KOPT-K1 (cell line): ENCODE results near the gene GRIPAP1.

Experiments
- H3K27ac ChIP-seq: fragments of 200-600 bp; sonication (generic); 2 replicates; pipeline ENCODE4 v1.5.1; 2016; ENCODE audit warnings: antibody characterized with exemption, mild to moderate bottlenecking, low read depth, low read length; ENCODE audit not compliant: poor library complexity, severe bottlenecking
- H3K36me3 ChIP-seq: fragments of 200-600 bp; sonication (generic); 2 replicates; pipeline ENCODE4 v1.5.1; 2017; ENCODE audit warnings: antibody characterized with exemption, mild to moderate bottlenecking, low read length, moderate library complexity; ENCODE audit not compliant: insufficient read depth
- H3K9me3 ChIP-seq: fragments of 200-600 bp; sonication (generic); 2 replicates; pipeline ENCODE4 v1.5.1; 2017; ENCODE audit warnings: antibody characterized with exemption, low read length, mild to moderate bottlenecking; ENCODE audit not compliant: insufficient read depth, poor library complexity, severe bottlenecking

GRIPAP1 gene

GRCh38 chrX:49002091-49002935, at the start of gene GRIPAP1:
TSS of gene GRIPAP1 (minus strand) at chrX:49002264. CDS start at chrX:49002229, 35 bp downstream.
- Histone ChIP-seq H3K27ac (peak within 1 kb of the TSS; percentile 91), H3K9me3 (no peaks in the 10 kb centered on the region), H3K36me3 (peaks cover 27% of the 10 kb centered on the region)

- H3K9me3 ChIP-seq, result no peaks in the 10 kb centered on the region
- peaks cover 5% of the 10 kb centered on the region; the same call in 1 of the 2 replicates for H3K36me3 ChIP-seq
- H3K27ac ChIP-seq, result no peak overlapping the region
These were observed 41.9 kb upstream of the GRIPAP1 start for GRCh38 chrX:49043987-49044281.

- Histone ChIP-seq H3K27ac (peak within 1 kb of the TSS; percentile 72), H3K36me3 (peaks cover 9% of the 10 kb centered on the region; the same call in 1 of the 2 replicates), H3K9me3 (no peaks in the 10 kb centered on the region)
These were observed 41.3 kb upstream of the GRIPAP1 start, which contains the start of gene TFE3 for GRCh38 chrX:49043220-49043986. TSS of gene TFE3 (minus strand) at chrX:49043357. CDS start at chrX:49043226, 131 bp downstream.

GRCh38 chrX:49042581-49043219, 40.6 kb upstream of the GRIPAP1 start:
- Histone ChIP-seq H3K36me3 (peaks cover 11% of the 10 kb centered on the region; the same call in 1 of the 2 replicates), H3K9me3 (no peaks in the 10 kb centered on the region), H3K27ac (peak overlapping the region; percentile 72)

- Histone ChIP-seq H3K27ac (no peak overlapping the region), H3K9me3 (no peaks in the 10 kb centered on the region), H3K36me3 (peaks cover 13% of the 10 kb centered on the region; the same call in 1 of the 2 replicates)
These were observed 39.9 kb upstream of the GRIPAP1 start for GRCh38 chrX:49041744-49042580.

GRCh38 chrX:49040376-49040955, 38.4 kb upstream of the GRIPAP1 start:
- Histone ChIP-seq H3K27ac (peak overlapping the region; percentile 45), H3K9me3 (no peaks in the 10 kb centered on the region), H3K36me3 (peaks cover 13% of the 10 kb centered on the region; the same call in 1 of the 2 replicates)

- H3K9me3 ChIP-seq, result no peaks in the 10 kb centered on the region
- H3K27ac ChIP-seq, result peak overlapping the region; percentile 45
- peaks cover 13% of the 10 kb centered on the region; the same call in 1 of the 2 replicates for H3K36me3 ChIP-seq
These were observed 37.7 kb upstream of the GRIPAP1 start for GRCh38 chrX:49039598-49040375.

GRCh38 chrX:49037883-49038475, 35.9 kb upstream of the GRIPAP1 start:
- H3K9me3 ChIP-seq, result no peaks in the 10 kb centered on the region
- no peak overlapping the region for H3K27ac ChIP-seq
- peaks cover 28% of the 10 kb centered on the region; the same call in 1 of the 2 replicates for H3K36me3 ChIP-seq

GRCh38 chrX:49030283-49030682, 28.2 kb upstream of the GRIPAP1 start:
- H3K9me3 ChIP-seq, result no peaks in the 10 kb centered on the region
- peaks cover 15% of the 10 kb centered on the region; the same call in 1 of the 2 replicates for H3K36me3 ChIP-seq
- H3K27ac ChIP-seq, result no peak overlapping the region

- Histone ChIP-seq H3K9me3 (no peaks in the 10 kb centered on the region), H3K27ac (no peak overlapping the region), H3K36me3 (peaks cover 15% of the 10 kb centered on the region; the same call in 1 of the 2 replicates)
These were observed 27.8 kb upstream of the GRIPAP1 start for GRCh38 chrX:49029876-49030275.

GRCh38 chrX:49019599-49020249, 17.7 kb upstream of the GRIPAP1 start:
- no peaks in the 10 kb centered on the region for H3K36me3 ChIP-seq
- H3K27ac ChIP-seq, result no peak overlapping the region
- no peaks in the 10 kb centered on the region for H3K9me3 ChIP-seq

GRCh38 chrX:49019050-49019449, 17.0 kb upstream of the GRIPAP1 start:
- Histone ChIP-seq H3K27ac (no peak overlapping the region), H3K36me3 (no peaks in the 10 kb centered on the region), H3K9me3 (no peaks in the 10 kb centered on the region)

GRCh38 chrX:49003696-49004095, 1.6 kb upstream of the GRIPAP1 start:
- Histone ChIP-seq H3K27ac (no peak overlapping the region), H3K9me3 (no peaks in the 10 kb centered on the region), H3K36me3 (peaks cover 13% of the 10 kb centered on the region; the same call in 1 of the 2 replicates)
